Measurements from ENCODE around the gene COMP.

GRCh38 chr19:18795540-18795939, 4.4 kb upstream of the COMP start:
- TF ChIP-seq CTCF (IDR thresholded peaks at IDR 0.05) = no peak
- TF ChIP-seq POLR2A (IDR thresholded peaks at IDR 0.05) = no peak

Data from esophagus squamous epithelium (tissue), 4 donors.